Neural cell (in vitro differentiated cells): ENCODE results near the gene DNAJC27. TPM values are rescaled to one million over a fixed set of nuclear protein-coding genes. Genes with fewer than 3 reads are reported as not detected.

Experiments
- H2AFZ ChIP-seq: fragments of 200-600, 300-800 bp; sonication (generic), shearing (Covaris generic); 2 replicates; pipeline ENCODE4 v1.6.0; 2014; ENCODE audit warnings: low read depth, mild to moderate bottlenecking, antibody characterized with exemption, low read length, moderate library complexity
- H3F3A ChIP-seq: fragments of 200-600 bp; shearing (Covaris generic); 2 replicates; pipeline ENCODE4 v1.6.1; 2016; ENCODE audit warnings: mild to moderate bottlenecking, moderate library complexity, mixed read lengths, antibody characterized with exemption, low read length; ENCODE audit not compliant: insufficient read depth, poor library complexity, severe bottlenecking
- H3K27ac ChIP-seq: fragments of 200-600, 300-800 bp; sonication (generic), shearing (Covaris generic); 2 replicates; pipeline ENCODE4 v1.5.1; 2014; ENCODE audit warnings: mild to moderate bottlenecking, low read length, moderate library complexity
- H3K27me3 ChIP-seq: fragments of 300-800, 200-600 bp; sonication (generic), shearing (Covaris generic); 2 replicates; pipeline ENCODE4 v1.6.0; 2014; ENCODE audit warnings: mild to moderate bottlenecking, low read depth, low read length, moderate library complexity; ENCODE audit not compliant: insufficient read depth
- H3K36me3 ChIP-seq: fragments of 300-800, 200-600 bp; sonication (generic), shearing (Covaris generic); 2 replicates; pipeline ENCODE4 v1.5.1; 2014; ENCODE audit warnings: mild to moderate bottlenecking, antibody characterized with exemption, low read length, moderate library complexity; ENCODE audit not compliant: insufficient read depth
- H3K4me2 ChIP-seq: fragments of 300-800, 200-600 bp; sonication (generic), shearing (Covaris generic); 2 replicates; pipeline ENCODE4 v1.6.0; 2014; ENCODE audit warnings: mild to moderate bottlenecking, low read length
- H3K4me3 ChIP-seq: fragments of 300-800, 200-600 bp; sonication (generic), shearing (Covaris generic); 2 replicates; pipeline ENCODE4 v1.5.1; 2014; ENCODE audit warnings: mild to moderate bottlenecking, low read length, moderate library complexity
- H3K79me2 ChIP-seq: fragments of 200-600 bp; shearing (Covaris generic); replicated peaks from 2 replicates; pipeline ENCODE4 v1.6.0; 2014; ENCODE audit warnings: mild to moderate bottlenecking, low read length, moderate library complexity; ENCODE audit not compliant: insufficient read depth
- H3K9ac ChIP-seq: fragments of 300-800, 200-600 bp; sonication (generic), shearing (Covaris generic); 2 replicates; pipeline ENCODE4 v1.6.1; 2016; ENCODE audit warnings: mild to moderate bottlenecking, low read length, mixed read lengths
- H3K9me2 ChIP-seq: fragments of 200-600 bp; shearing (Covaris generic); 2 replicates; pipeline ENCODE4 v1.6.1; 2016; ENCODE audit warnings: mild to moderate bottlenecking, low read length, mixed read lengths; ENCODE audit not compliant: insufficient read depth
- H3K9me3 ChIP-seq: fragments of 200-600, 300-800 bp; sonication (generic), shearing (Covaris generic); 2 replicates; pipeline ENCODE4 v1.6.1; 2016; ENCODE audit warnings: mild to moderate bottlenecking, mixed run types, low read length, moderate library complexity, mixed read lengths
- H4K20me1 ChIP-seq: fragments of 200-600 bp; shearing (Covaris generic); 2 replicates; pipeline ENCODE4 v1.6.1; 2016; ENCODE audit warnings: mild to moderate bottlenecking, mixed run types; ENCODE audit not compliant: insufficient read depth
- CTCF ChIP-seq: fragments of 450-650 bp; IDR thresholded peaks from 2 replicates; pipeline ENCODE4 v1.5.1; 2014; ENCODE audit warnings: antibody characterized with exemption, mild to moderate bottlenecking, moderate library complexity; ENCODE audit not compliant: poor library complexity, severe bottlenecking
- EP300 ChIP-seq: fragments of 450-650 bp; conservative IDR thresholded peaks from 2 replicates; pipeline ENCODE4 v1.6.1; 2014; ENCODE audit warnings: antibody characterized with exemption, mild to moderate bottlenecking, moderate library complexity; ENCODE audit not compliant: poor library complexity, severe bottlenecking
- EZH2 ChIP-seq: fragments of 200-600, 300-800 bp; shearing (Covaris generic), sonication (generic); IDR thresholded peaks from 2 replicates; pipeline ENCODE4 v1.6.1; 2014; ENCODE audit warnings: antibody characterized with exemption, low read length, borderline replicate concordance, mild to moderate bottlenecking; ENCODE audit not compliant: insufficient read depth, poor library complexity, severe bottlenecking
- MXI1 ChIP-seq: fragments of 450-650 bp; conservative IDR thresholded peaks from 2 replicates; pipeline ENCODE4 v1.6.1; 2014; ENCODE audit warnings: antibody characterized with exemption, mild to moderate bottlenecking; ENCODE audit not compliant: poor library complexity, severe bottlenecking
- POLR2AphosphoS5 ChIP-seq: IDR thresholded peaks from 2 replicates; pipeline ENCODE4 v1.6.1; 2012
- RAD21 ChIP-seq: fragments of 450-650 bp; conservative IDR thresholded peaks from 2 replicates; pipeline ENCODE4 v1.6.1; 2014; ENCODE audit warnings: antibody characterized with exemption, mild to moderate bottlenecking, moderate library complexity
- REST ChIP-seq: IDR thresholded peaks from 2 replicates; pipeline ENCODE4 v1.6.1; 2012; ENCODE audit warnings: borderline replicate concordance
- SMC3 ChIP-seq: fragments of 450-650 bp; conservative IDR thresholded peaks from 2 replicates; pipeline ENCODE4 v1.6.1; 2014; ENCODE audit warnings: antibody characterized with exemption, mild to moderate bottlenecking, moderate library complexity; ENCODE audit not compliant: poor library complexity
- TAF1 ChIP-seq: IDR thresholded peaks from 2 replicates; pipeline ENCODE4 v1.6.1; 2012; ENCODE audit warnings: low read depth
- polyA plus RNA-seq: library from polyadenylated mRNA; depleted of rRNA; stranded (reverse); fragments of >200 nt; gene quantifications from 2 replicates; pipeline ENCODE4 v1.2.3, GENCODE V29; 2014

DNAJC27 gene
- polyA plus RNA-seq, 1 donor from 2014 or later: 22.4 TPM

GRCh38 chr2:24919037-24919505, 52.7 kb downstream of the DNAJC27 start:
- Histone ChIP-seq H3K4me2 (peak overlapping the region; percentile 85), H3K9me3 (no peaks in the 10 kb centered on the region), H3K36me3 (no peaks in the 10 kb centered on the region), H2AFZ (peak overlapping the region; percentile 23), H3K4me3 (peak overlapping the region; percentile 73), H3K79me2 (peaks cover 2% of the 10 kb centered on the region), H3K27ac (peak overlapping the region; percentile 37), H3K9me2 (no peaks in the 10 kb centered on the region), H3K9ac (peak overlapping the region; percentile 69), H3F3A (no peaks in the 10 kb centered on the region), H4K20me1 (no peaks in the 10 kb centered on the region), H3K27me3 (no peaks in the 10 kb centered on the region)
- TF ChIP-seq POLR2AphosphoS5 (no peak), MXI1 (no peak), EZH2 (no peak), RAD21 (no peak)

- Histone ChIP-seq H3F3A (no peaks in the 10 kb centered on the region), H3K4me2 (peak overlapping the region; percentile 85), H3K36me3 (no peaks in the 10 kb centered on the region), H3K9me3 (no peaks in the 10 kb centered on the region), H3K9ac (peak overlapping the region; percentile 69), H2AFZ (no peak overlapping the region), H3K9me2 (no peaks in the 10 kb centered on the region), H4K20me1 (no peaks in the 10 kb centered on the region), H3K27me3 (no peaks in the 10 kb centered on the region), H3K27ac (no peak overlapping the region), H3K79me2 (peaks cover 2% of the 10 kb centered on the region), H3K4me3 (peak overlapping the region; percentile 73)
- no peak for TF ChIP-seq MXI1
- TF ChIP-seq REST: no peak
- TF ChIP-seq POLR2AphosphoS5: no peak
- TF ChIP-seq SMC3: no peak
- TF ChIP-seq RAD21: no peak
- TF ChIP-seq EZH2: no peak
- no peak for TF ChIP-seq TAF1
These were observed 53.3 kb downstream of the DNAJC27 start for GRCh38 chr2:24918326-24919036.

- no peaks in the 10 kb centered on the region for H4K20me1 ChIP-seq
- H3K27ac ChIP-seq: no peak overlapping the region
- H3K9me2 ChIP-seq: no peaks in the 10 kb centered on the region
- TF ChIP-seq EP300: no peak
- no peak for TF ChIP-seq MXI1
- no peak for TF ChIP-seq TAF1
- no peak for TF ChIP-seq RAD21
- no peak for TF ChIP-seq SMC3
- TF ChIP-seq EZH2: no peak
- TF ChIP-seq CTCF: no peak
- TF ChIP-seq POLR2AphosphoS5: no peak
- no peak for TF ChIP-seq REST
- no peak overlapping the region for H3K4me2 ChIP-seq
- no peaks in the 10 kb centered on the region for H3K9me3 ChIP-seq
- H3K79me2 ChIP-seq: peaks cover 2% of the 10 kb centered on the region
- no peaks in the 10 kb centered on the region for H3K27me3 ChIP-seq
- H3K4me3 ChIP-seq: peak overlapping the region; percentile 73
- no peaks in the 10 kb centered on the region for H3F3A ChIP-seq
- no peak overlapping the region for H3K9ac ChIP-seq
- H3K36me3 ChIP-seq: no peaks in the 10 kb centered on the region
- no peak overlapping the region for H2AFZ ChIP-seq
These were observed 53.9 kb downstream of the DNAJC27 start for GRCh38 chr2:24917731-24918325.
